Retina (tissue), 1 donor: ENCODE measurements around the gene LYSMD2.
A peak's percentile ranks its signal among the peaks of the same experiment; 100 is the strongest.

Experiments used
- DNase-seq: peaks from one replicate; pipeline ENCODE4 v3.0.0-alpha.2; 2016

Gene LYSMD2

GRCh38 chr15:51718746-51719145 is 18.7 kb downstream of the LYSMD2 start:
- DNase-seq = no peak

- no peak for DNase-seq
Measured at GRCh38 chr15:51718219-51718618, 19.2 kb downstream of the LYSMD2 start.

GRCh38 chr15:51714911-51715310 is 22.5 kb downstream of the LYSMD2 start:
- DNase-seq = no peak

GRCh38 chr15:51714162-51714561 is 23.3 kb downstream of the LYSMD2 start:
- DNase-seq = no peak

- no peak for DNase-seq
Measured at GRCh38 chr15:51709031-51709430, 28.4 kb downstream of the LYSMD2 start.

- no peak for DNase-seq
Measured at GRCh38 chr15:51708013-51708412, 29.4 kb downstream of the LYSMD2 start.

GRCh38 chr15:51706926-51707608 is 30.4 kb downstream of the LYSMD2 start:
- DNase-seq = no peak

GRCh38 chr15:51706291-51706690 is 31.2 kb downstream of the LYSMD2 start:
- no peak for DNase-seq

GRCh38 chr15:51702710-51703109 is 34.7 kb downstream of the LYSMD2 start:
- DNase-seq = no peak

GRCh38 chr15:51699373-51699772 is 38.1 kb downstream of the LYSMD2 start:
- no peak for DNase-seq

- DNase-seq = no peak
Measured at GRCh38 chr15:51697163-51697562, 40.3 kb downstream of the LYSMD2 start.

- no peak for DNase-seq
Measured at GRCh38 chr15:51696566-51696965, 40.9 kb downstream of the LYSMD2 start.

GRCh38 chr15:51692154-51692553 is 45.3 kb downstream of the LYSMD2 start:
- no peak for DNase-seq

- DNase-seq = no peak
Measured at GRCh38 chr15:51688863-51689262, 48.6 kb downstream of the LYSMD2 start.

- no peak for DNase-seq
Measured at GRCh38 chr15:51687565-51687964, 49.9 kb downstream of the LYSMD2 start.

- DNase-seq = peak; percentile 90
Measured at GRCh38 chr15:51681303-51681963, 56.0 kb downstream of the LYSMD2 start, which contains the start of gene SCG3. Gene SCG3 (plus strand): TSS chr15:51681503. CDS start chr15:51681756, 253 bp downstream.

- DNase-seq = no peak
Measured at GRCh38 chr15:51680321-51680720, 57.1 kb downstream of the LYSMD2 start.

GRCh38 chr15:51678096-51678495 is 59.4 kb downstream of the LYSMD2 start:
- DNase-seq = no peak

GRCh38 chr15:51677452-51677851 is 60.0 kb downstream of the LYSMD2 start:
- DNase-seq = no peak

GRCh38 chr15:51677021-51677420 is 60.4 kb downstream of the LYSMD2 start:
- no peak for DNase-seq

- DNase-seq = no peak
Measured at GRCh38 chr15:51675234-51675633, 62.2 kb downstream of the LYSMD2 start.
